Measurements from ENCODE around the gene NPTN. TPM values are rescaled to one million over a fixed set of nuclear protein-coding genes. Genes with fewer than 3 reads are reported as not detected.

The NPTN gene
- total RNA-seq, 4 donors from 2014 or later: 132 to 171 (median 147) TPM

DNA sequence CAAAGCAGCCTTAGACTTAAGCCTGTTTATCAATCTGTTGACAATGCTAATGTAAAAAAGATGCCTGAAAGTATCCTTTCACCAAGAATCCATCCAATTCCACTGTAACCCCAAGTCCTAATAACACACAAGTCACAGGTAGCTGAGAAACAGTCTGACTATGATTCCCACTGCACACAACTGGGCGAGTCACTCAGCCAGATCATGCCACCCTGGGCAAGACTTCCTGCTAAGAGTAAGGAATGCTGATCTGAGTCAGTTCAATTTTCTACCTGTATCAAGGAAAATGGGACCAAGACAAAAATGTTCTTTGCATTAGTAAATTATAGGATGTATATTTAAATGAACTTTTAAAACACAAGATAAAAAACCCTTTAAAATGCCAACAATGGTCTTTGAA lies 33.3 kb downstream of the NPTN start:
- Histone ChIP-seq H3K4me3 (no peak overlapping the region), H3K9me3 (no peaks in the 10 kb centered on the region), H3K27ac (no peak overlapping the region), H3K36me3 (no peaks in the 10 kb centered on the region), H3K27me3 (no peaks in the 10 kb centered on the region), H3K4me1 (peaks cover 89% of the 10 kb centered on the region)
- TF ChIP-seq POLR2A (IDR thresholded peaks at IDR 0.05) (no peak), POLR2AphosphoS5 (IDR thresholded peaks at IDR 0.05) (no peak), CTCF (IDR thresholded peaks at IDR 0.05) (no peak), EP300 (IDR thresholded peaks at IDR 0.05) (no peak)
- no peak for DNase-seq (ENCODE audit: low spot score in 2 of 2)
- WGBS: 59% methylated on average over 1 of the region's 1 CpG

GRCh38 chr15:73598530-73599160 lies 34.5 kb downstream of the NPTN start:
- Histone ChIP-seq H3K4me1 (peaks cover 86% of the 10 kb centered on the region), H3K9me3 (no peaks in the 10 kb centered on the region)

GRCh38 chr15:73597036-73597638 lies 36.1 kb downstream of the NPTN start:
- Histone ChIP-seq H3K27me3 (no peaks in the 10 kb centered on the region), H3K4me3 (no peak overlapping the region), H3K27ac (no peak overlapping the region), H3K36me3 (no peaks in the 10 kb centered on the region), H3K4me1 (peaks cover 73% of the 10 kb centered on the region), H3K9me3 (no peaks in the 10 kb centered on the region)
- WGBS: 85% methylated on average over 21 of the region's 21 CpGs
- DNase-seq (ENCODE audit: low spot score in 2 of 2): no peak
- TF ChIP-seq POLR2A (IDR thresholded peaks at IDR 0.05) (no peak), EP300 (IDR thresholded peaks at IDR 0.05) (no peak), CTCF (IDR thresholded peaks at IDR 0.05) (no peak), POLR2AphosphoS5 (IDR thresholded peaks at IDR 0.05) (no peak)

More at GRCh38 chr15:73598530-73599160, 34.5 kb downstream of the NPTN start:
- no peak for DNase-seq (ENCODE audit: low spot score in 2 of 2)
- Histone ChIP-seq H3K27ac (no peak overlapping the region), H3K36me3 (no peaks in the 10 kb centered on the region), H3K4me3 (no peak overlapping the region), H3K27me3 (no peaks in the 10 kb centered on the region)
- TF ChIP-seq EP300 (IDR thresholded peaks at IDR 0.05) (no peak), POLR2AphosphoS5 (IDR thresholded peaks at IDR 0.05) (no peak), CTCF (IDR thresholded peaks at IDR 0.05) (no peak), POLR2A (IDR thresholded peaks at IDR 0.05) (no peak)
- 29% methylated on average over 3 of the region's 3 CpGs for WGBS

DNA sequence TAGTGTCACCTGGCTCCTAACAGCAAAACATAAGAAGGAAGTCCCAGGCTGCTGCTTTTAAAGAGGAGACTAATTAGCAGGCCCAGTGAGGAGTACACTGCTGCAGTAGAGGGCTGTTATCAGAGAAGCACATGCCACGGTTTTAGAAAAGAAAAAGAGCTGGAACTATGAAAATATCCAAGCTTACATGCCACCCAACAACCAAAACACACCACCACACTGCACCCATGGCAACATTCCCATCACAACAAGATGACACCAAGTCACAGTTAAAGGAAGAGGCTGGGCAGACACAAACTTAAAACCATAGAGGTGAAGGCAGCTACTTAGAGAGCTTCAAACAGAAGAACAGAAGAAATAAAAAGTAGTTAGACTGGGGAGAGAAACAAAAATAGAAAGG lies 37.0 kb downstream of the NPTN start:
- TF ChIP-seq EP300 (IDR thresholded peaks at IDR 0.05) (no peak), POLR2A (IDR thresholded peaks at IDR 0.05) (no peak), POLR2AphosphoS5 (IDR thresholded peaks at IDR 0.05) (no peak), CTCF (IDR thresholded peaks at IDR 0.05) (no peak)
- H3K27me3 ChIP-seq: no peaks in the 10 kb centered on the region
- H3K27ac ChIP-seq: no peak overlapping the region
- H3K36me3 ChIP-seq: peaks cover 7% of the 10 kb centered on the region
- DNase-seq (ENCODE audit: low spot score in 2 of 2): no peak
- H3K9me3 ChIP-seq: no peaks in the 10 kb centered on the region
- H3K4me1 ChIP-seq: peaks cover 63% of the 10 kb centered on the region
- WGBS: 8% methylated on average over 1 of the region's 1 CpG
- H3K4me3 ChIP-seq: no peak overlapping the region

DNA sequence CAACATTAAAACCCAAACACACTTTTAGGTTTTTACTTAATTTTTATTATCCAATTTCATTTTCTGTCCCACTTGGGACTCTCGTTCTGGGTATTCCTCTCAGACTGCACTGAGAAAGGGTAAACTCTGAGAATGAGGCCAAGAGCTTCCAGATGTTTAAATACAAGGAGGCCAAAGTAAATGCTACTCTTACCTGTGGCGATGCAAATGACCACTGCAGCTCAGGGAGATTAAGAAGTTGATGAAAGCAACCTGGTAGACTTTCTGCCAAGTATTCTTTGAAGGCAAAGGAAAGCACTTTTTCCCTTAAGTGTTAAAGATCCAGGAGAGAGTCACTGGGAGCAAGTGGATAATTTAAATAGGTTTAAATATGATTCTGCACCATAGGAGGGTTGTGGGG lies 39.1 kb downstream of the NPTN start:
- Histone ChIP-seq H3K27me3 (no peaks in the 10 kb centered on the region), H3K36me3 (peaks cover 27% of the 10 kb centered on the region), H3K27ac (no peak overlapping the region), H3K4me3 (no peak overlapping the region), H3K9me3 (no peaks in the 10 kb centered on the region), H3K4me1 (peaks cover 43% of the 10 kb centered on the region)
- 69% methylated on average over 2 of the region's 2 CpGs for WGBS
- no peak for TF ChIP-seq EP300 (IDR thresholded peaks at IDR 0.05)
- TF ChIP-seq CTCF (IDR thresholded peaks at IDR 0.05): no peak
- no peak for TF ChIP-seq POLR2A (IDR thresholded peaks at IDR 0.05)
- no peak for TF ChIP-seq POLR2AphosphoS5 (IDR thresholded peaks at IDR 0.05)
- DNase-seq (ENCODE audit: low spot score in 2 of 2): no peak
